SK-N-SH (cell line): Measurements from ENCODE around the gene KIF27.

ENCODE experiments used
- EP300 ChIP-seq, 2 experiments: IDR thresholded peaks; 2 replicates each; pipeline versions ENCODE4 v1.4.0 to v1.6.1; 2012; ENCODE audit warnings: borderline replicate concordance in 1 of 2, low read depth in 1 of 2, low read length in 1 of 2
- EZH2phosphoT487 ChIP-seq: fragments of 200-600 bp; sonication (generic); IDR thresholded peaks from 2 replicates; pipeline ENCODE4 v1.6.1; 2017; ENCODE audit warnings: low read depth, mixed run types, mild to moderate bottlenecking, antibody characterized with exemption, moderate library complexity, borderline replicate concordance
- FOXJ3 ChIP-seq: sonication (generic); formaldehyde crosslinking; IDR thresholded peaks from 2 replicates; pipeline ENCODE4 v1.5.1; 2020; ENCODE audit warnings: mild to moderate bottlenecking, missing genetic modification reagents
- GABPA ChIP-seq: IDR thresholded peaks from 2 replicates; pipeline ENCODE4 v1.4.0; 2012; ENCODE audit warnings: low read depth, mild to moderate bottlenecking
- JUND ChIP-seq: IDR thresholded peaks from 2 replicates; pipeline ENCODE4 v1.4.0; 2012
- MXI1 ChIP-seq: IDR thresholded peaks from 2 replicates; pipeline ENCODE4 v1.6.1; 2012; ENCODE audit warnings: mild to moderate bottlenecking, low read depth, low read length, improper control_type of control experiment
- NFIC ChIP-seq: IDR thresholded peaks from 2 replicates; pipeline ENCODE4 v1.4.0; 2012; ENCODE audit warnings: borderline replicate concordance
- POLR2AphosphoS5 ChIP-seq: IDR thresholded peaks from 2 replicates; pipeline ENCODE4 v1.6.1; 2012; ENCODE audit warnings: low read depth, low read length
- YY1 ChIP-seq: IDR thresholded peaks from 2 replicates; pipeline ENCODE4 v1.4.0; 2012; ENCODE audit warnings: low read depth, mild to moderate bottlenecking
- TF ChIP-seq, protein P1 (sequence below): fragments of 200-600 bp; sonication (generic); IDR thresholded peaks from 2 replicates; pipeline ENCODE4 v1.6.1; 2017; ENCODE audit warnings: antibody characterized with exemption, mild to moderate bottlenecking, moderate library complexity
- TF ChIP-seq, protein P2 (sequence below): IDR thresholded peaks from 2 replicates; pipeline ENCODE4 v1.4.0; 2012; ENCODE audit warnings: low read depth
- TF ChIP-seq, protein P3 (sequence below): fragments of 150-350 bp; IDR thresholded peaks from 2 replicates; pipeline ENCODE4 v1.6.1; 2017; ENCODE audit warnings: antibody characterized with exemption, low read length, low read depth, borderline replicate concordance

DNA sequence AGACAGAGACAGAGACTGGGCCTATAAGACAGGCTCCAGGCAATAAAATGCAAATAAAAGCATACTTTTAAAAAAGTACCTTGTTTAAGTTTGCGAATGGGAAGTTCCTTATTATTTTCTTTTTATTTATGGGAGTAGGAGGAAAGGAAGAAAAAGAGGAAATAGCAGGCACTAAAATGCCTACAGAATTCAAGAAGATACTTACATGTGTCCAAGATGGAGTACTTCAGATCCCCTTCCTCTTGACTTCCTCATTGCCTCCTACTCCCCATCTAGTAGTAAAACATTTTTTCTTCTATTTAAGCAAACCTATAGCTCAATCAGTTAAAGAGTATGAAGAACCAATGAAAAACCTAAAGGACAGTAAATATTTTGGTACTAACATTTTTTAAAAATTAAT lies 128.5 kb downstream of the KIF27 start:
- TF ChIP-seq JUND (no peak), FOXJ3 (CRISPR knock-in tag) (no peak), MXI1 (no peak), EZH2phosphoT487 (no peak), POLR2AphosphoS5 (no peak), YY1 (no peak), EP300 (IDR thresholded peaks at IDR 0.05; ENCODE audit: borderline replicate concordance in 1 of 2, low read depth in 1 of 2, low read length in 1 of 2) (no peak), GABPA (no peak), NFIC (no peak)
- TF ChIP-seq, protein P1, sequence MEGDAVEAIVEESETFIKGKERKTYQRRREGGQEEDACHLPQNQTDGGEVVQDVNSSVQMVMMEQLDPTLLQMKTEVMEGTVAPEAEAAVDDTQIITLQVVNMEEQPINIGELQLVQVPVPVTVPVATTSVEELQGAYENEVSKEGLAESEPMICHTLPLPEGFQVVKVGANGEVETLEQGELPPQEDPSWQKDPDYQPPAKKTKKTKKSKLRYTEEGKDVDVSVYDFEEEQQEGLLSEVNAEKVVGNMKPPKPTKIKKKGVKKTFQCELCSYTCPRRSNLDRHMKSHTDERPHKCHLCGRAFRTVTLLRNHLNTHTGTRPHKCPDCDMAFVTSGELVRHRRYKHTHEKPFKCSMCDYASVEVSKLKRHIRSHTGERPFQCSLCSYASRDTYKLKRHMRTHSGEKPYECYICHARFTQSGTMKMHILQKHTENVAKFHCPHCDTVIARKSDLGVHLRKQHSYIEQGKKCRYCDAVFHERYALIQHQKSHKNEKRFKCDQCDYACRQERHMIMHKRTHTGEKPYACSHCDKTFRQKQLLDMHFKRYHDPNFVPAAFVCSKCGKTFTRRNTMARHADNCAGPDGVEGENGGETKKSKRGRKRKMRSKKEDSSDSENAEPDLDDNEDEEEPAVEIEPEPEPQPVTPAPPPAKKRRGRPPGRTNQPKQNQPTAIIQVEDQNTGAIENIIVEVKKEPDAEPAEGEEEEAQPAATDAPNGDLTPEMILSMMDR = no peak
- TF ChIP-seq, protein P2, sequence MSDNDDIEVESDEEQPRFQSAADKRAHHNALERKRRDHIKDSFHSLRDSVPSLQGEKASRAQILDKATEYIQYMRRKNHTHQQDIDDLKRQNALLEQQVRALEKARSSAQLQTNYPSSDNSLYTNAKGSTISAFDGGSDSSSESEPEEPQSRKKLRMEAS = no peak
- TF ChIP-seq, protein P3, sequence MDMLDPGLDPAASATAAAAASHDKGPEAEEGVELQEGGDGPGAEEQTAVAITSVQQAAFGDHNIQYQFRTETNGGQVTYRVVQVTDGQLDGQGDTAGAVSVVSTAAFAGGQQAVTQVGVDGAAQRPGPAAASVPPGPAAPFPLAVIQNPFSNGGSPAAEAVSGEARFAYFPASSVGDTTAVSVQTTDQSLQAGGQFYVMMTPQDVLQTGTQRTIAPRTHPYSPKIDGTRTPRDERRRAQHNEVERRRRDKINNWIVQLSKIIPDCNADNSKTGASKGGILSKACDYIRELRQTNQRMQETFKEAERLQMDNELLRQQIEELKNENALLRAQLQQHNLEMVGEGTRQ = no peak
